GM12874 (cell line): ENCODE data around the gene ZNF763.

Source experiments
- TF ChIP-seq, protein P1 (sequence below): IDR thresholded peaks from 2 replicates; pipeline ENCODE4 v1.5.1; 2011; ENCODE audit warnings: low read depth, mild to moderate bottlenecking, control low read depth, low read length, moderate library complexity; ENCODE audit not compliant: insufficient read depth

Gene ZNF763

DNA sequence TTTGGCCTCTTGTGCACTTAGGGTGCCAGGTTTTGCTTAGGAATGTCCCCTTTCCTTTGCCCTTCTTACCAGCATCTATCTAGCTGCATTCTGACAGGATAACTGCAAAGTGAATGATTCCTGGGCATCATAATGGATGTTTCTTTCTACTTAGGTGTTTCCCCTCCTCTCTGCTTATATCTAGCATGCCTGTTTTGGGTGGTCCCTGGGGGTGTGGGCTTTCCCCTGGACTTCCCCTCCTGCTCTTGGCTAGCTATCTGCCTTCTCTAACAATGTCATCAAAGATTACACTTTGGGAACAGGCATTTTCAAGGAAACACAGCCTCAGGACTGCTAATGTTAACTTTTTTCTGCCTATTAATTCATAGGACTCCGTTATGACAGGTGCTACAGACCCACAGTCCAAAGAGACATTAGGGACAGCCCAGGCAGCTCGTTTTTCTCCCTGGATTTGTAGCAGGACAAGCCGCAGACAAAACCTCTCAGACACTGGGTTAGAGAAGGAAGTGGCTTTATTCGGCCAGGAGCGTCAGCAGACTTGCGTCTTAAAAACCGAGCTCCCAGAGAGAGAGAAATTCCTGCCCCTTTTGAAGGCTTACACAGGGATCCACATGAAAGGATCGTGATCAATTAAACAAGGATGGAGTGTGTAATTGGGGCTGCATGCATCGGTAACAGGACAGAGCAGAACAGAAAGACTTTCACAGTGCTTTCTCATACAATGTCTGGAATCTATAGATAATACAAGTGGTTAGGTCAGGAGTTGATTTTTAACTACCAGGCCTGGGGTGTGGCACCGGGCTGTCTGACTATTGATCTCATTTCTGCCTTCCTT is 22.6 kb upstream of the ZNF763 start:
- TF ChIP-seq, protein P1, sequence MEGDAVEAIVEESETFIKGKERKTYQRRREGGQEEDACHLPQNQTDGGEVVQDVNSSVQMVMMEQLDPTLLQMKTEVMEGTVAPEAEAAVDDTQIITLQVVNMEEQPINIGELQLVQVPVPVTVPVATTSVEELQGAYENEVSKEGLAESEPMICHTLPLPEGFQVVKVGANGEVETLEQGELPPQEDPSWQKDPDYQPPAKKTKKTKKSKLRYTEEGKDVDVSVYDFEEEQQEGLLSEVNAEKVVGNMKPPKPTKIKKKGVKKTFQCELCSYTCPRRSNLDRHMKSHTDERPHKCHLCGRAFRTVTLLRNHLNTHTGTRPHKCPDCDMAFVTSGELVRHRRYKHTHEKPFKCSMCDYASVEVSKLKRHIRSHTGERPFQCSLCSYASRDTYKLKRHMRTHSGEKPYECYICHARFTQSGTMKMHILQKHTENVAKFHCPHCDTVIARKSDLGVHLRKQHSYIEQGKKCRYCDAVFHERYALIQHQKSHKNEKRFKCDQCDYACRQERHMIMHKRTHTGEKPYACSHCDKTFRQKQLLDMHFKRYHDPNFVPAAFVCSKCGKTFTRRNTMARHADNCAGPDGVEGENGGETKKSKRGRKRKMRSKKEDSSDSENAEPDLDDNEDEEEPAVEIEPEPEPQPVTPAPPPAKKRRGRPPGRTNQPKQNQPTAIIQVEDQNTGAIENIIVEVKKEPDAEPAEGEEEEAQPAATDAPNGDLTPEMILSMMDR: no peak

DNA sequence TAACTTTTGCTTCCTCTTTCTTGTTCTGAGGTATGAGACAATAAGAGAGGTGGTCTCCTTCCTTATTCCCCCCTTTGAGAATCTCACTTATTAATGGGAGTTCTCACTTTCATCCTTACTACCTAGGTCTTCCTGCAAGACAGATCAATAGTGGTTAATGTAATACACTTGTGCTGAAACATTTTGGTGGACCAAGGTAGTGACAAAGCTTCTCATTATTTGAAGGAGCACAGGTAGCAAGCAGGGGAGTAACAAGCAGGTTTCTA is 22.1 kb upstream of the ZNF763 start:
- TF ChIP-seq, protein P1: no peak

DNA sequence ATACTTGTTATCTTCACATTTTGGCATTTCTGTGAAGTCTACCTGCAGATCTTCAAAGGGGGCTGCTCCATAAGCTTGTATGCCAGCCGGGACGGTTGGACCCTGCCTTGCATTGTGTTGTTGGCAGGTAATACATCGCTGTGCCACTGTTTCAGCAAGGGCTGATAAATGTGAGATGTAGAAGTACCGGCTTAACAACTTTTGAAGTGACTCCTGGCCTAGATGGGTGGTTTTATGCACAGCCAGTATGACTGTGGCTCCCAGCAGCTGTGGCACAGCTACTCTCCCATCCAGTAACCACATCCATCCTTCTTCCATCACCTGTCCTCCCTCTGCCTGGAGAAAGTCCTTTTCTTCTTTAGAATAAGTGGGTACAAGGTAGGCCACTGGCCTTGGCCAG is 20.2 kb upstream of the ZNF763 start:
- TF ChIP-seq, protein P1: no peak

DNA sequence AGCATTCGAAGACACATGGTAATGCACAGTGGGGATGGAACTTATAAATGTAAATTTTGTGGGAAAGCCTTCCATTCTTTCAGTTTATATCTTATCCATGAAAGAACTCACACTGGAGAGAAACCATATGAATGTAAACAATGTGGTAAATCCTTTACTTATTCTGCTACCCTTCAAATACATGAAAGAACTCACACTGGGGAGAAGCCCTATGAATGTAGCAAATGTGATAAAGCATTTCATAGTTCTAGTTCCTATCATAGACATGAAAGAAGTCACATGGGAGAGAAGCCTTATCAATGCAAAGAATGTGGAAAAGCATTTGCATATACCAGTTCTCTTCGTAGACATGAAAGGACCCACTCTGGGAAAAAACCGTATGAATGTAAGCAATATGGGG is 16.2 kb upstream of the ZNF763 start:
- TF ChIP-seq, protein P1: no peak

DNA sequence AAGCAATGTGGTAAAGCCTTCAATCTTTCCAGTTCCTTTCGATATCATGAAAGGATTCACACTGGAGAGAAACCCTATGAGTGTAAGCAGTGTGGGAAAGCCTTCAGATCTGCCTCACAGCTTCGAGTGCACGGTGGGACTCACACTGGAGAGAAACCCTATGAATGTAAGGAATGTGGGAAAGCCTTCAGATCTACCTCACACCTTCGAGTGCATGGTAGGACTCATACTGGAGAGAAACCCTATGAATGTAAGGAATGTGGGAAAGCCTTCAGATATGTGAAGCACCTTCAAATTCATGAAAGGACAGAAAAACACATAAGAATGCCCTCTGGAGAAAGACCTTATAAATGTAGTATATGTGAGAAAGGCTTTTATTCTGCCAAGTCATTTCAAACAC is 15.6 kb upstream of the ZNF763 start:
- TF ChIP-seq, protein P1: no peak

DNA sequence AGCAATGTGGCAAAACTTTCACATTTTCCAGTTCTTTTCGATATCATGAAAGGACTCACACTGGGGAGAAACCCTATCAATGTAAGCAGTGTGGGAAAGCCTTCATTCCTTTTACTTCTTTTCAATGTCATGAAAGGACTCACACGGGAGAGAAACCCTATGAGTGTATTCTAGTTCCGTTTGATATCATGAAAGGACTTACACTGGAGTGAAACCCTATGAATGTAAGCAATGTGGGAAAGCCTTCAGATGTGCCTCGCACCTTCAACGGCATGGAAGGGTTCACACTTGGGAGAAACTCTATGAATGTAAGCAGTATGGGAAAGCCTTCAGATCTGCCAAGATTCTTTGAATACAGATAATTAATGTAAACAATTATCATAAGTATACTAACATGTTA is 14.5 kb upstream of the ZNF763 start:
- TF ChIP-seq, protein P1: no peak

DNA sequence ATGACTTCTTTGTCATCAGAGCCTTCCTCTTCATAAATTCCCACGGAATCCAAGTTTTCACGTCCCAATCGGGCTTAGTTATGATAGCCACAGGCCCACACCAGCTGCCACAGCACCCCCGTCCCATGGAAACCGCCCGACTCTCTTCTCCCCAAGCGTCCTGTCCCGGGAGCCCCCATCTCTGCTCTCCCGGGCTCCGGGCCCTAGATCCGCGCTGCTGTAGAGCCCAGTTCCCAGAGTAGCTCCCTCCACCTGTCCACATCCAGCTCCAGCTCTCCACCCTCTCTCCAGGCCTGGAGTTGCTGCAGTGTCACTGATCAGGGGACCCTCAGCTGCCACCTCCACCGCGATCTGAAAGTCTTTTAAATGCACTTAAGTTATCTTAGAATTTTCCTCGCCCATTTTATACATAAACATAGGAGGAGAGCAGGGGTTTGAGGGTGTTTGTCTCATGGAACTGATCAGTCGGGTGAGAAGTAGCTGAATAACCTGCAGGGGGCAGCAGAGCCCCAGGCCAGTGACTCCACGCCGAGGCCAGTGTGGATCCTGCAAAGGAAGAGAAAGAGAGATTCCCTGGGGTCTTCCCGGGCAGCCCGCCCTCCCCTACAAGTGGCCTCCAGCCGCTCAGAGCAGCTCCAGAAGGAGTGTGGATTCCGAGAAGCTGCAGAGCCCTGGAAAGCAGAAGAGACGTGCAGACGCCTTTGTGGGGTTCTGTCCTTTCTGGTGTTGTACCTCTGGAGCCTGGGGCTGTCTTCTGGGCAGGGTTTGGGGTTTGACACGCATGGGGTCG is 1.1 kb upstream of the ZNF763 start:
- TF ChIP-seq, protein P1: peak; percentile 78
